Measurements from ENCODE around the gene CEP85L. TPM values are rescaled to one million over a fixed set of nuclear protein-coding genes. Genes with fewer than 3 reads are reported as not detected.

CEP85L gene
- total RNA-seq, 1 donor from 2014 or later, result 22.2 TPM

DNA sequence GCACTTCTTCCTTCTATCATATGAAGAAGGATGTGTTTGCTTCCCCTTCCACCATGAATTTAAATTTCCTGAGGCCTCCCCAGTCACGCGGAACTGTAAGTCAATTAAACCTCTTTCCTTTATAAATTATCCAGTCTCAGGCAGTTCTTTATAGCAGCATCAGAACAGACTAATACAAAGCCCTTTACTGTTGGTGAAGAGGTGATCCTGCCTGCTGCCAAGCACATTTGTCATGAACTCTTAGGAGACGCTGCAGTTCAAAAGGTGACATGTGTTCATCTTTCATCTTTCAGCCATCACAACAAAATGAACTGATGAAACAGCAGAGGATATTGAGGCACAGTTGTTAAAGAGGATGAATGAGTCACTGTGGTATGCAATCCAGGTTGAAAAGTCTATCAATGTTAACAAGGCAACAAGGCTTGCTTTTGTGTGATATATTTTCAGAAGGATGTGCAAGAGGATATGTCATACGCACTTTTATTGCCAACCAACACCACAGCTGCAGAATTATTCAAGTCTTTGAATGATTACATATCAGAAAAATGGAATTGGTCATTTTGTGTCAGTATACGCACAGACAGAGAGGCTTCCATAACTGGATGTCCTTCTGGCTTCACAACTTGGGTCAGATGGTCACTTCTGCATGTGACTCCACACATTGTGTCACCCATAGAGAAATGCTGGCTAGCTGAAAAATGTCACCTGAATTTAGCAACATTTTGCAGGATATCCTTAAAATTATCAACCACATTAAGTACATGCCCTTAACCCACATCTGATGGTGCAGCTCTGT lies 155.7 kb downstream of the CEP85L start:
- H3K36me3 Mint-ChIP-seq (ENCODE audit: low read depth, unreplicated experiment), result peaks cover 24% of the 10 kb centered on the region
- no peak for DNase-seq (ENCODE audit: low spot score)
- peaks cover 8% of the 10 kb centered on the region for H3K4me1 Mint-ChIP-seq (ENCODE audit: unreplicated experiment)
- H3K27ac Mint-ChIP-seq (ENCODE audit: unreplicated experiment), result no peak overlapping the region
- no peak overlapping the region for H3K4me3 Mint-ChIP-seq (ENCODE audit: unreplicated experiment)
- H3K9me3 Mint-ChIP-seq (ENCODE audit: unreplicated experiment), result no peaks in the 10 kb centered on the region
- no peaks in the 10 kb centered on the region for H3K27me3 Mint-ChIP-seq (ENCODE audit: unreplicated experiment)
- TF ChIP-seq, protein P1, sequence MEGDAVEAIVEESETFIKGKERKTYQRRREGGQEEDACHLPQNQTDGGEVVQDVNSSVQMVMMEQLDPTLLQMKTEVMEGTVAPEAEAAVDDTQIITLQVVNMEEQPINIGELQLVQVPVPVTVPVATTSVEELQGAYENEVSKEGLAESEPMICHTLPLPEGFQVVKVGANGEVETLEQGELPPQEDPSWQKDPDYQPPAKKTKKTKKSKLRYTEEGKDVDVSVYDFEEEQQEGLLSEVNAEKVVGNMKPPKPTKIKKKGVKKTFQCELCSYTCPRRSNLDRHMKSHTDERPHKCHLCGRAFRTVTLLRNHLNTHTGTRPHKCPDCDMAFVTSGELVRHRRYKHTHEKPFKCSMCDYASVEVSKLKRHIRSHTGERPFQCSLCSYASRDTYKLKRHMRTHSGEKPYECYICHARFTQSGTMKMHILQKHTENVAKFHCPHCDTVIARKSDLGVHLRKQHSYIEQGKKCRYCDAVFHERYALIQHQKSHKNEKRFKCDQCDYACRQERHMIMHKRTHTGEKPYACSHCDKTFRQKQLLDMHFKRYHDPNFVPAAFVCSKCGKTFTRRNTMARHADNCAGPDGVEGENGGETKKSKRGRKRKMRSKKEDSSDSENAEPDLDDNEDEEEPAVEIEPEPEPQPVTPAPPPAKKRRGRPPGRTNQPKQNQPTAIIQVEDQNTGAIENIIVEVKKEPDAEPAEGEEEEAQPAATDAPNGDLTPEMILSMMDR (IDR thresholded peaks at IDR 0.05; ENCODE audit: unreplicated experiment), result no peak

DNA sequence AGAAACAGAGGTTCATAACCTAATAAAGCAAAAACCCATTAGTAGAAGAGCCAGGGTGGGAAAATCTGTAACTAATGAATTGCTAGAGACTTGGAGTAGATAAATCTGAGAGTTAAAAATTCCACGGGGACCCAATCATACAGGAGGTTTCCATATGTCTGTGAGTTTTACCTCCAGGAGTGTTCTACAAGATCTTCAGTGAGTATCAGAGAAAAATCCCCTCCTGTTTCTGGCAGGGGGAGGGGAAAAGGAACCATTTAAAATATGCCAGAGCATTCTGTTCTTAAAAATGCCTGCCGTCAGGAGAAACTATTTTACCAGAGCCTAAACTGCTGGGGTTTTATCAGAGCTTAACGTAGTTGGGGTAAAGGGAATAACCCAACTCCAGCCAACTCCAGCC lies 157.3 kb downstream of the CEP85L start:
- Mint-ChIP-seq H3K27me3 (ENCODE audit: unreplicated experiment) (no peaks in the 10 kb centered on the region), H3K27ac (ENCODE audit: unreplicated experiment) (no peak overlapping the region), H3K36me3 (ENCODE audit: low read depth, unreplicated experiment) (peaks cover 31% of the 10 kb centered on the region), H3K4me1 (ENCODE audit: unreplicated experiment) (peaks cover 8% of the 10 kb centered on the region), H3K4me3 (ENCODE audit: unreplicated experiment) (no peak overlapping the region), H3K9me3 (ENCODE audit: unreplicated experiment) (no peaks in the 10 kb centered on the region)
- TF ChIP-seq, protein P1 (IDR thresholded peaks at IDR 0.05; ENCODE audit: unreplicated experiment), result no peak
- no peak for DNase-seq (ENCODE audit: low spot score)

DNA sequence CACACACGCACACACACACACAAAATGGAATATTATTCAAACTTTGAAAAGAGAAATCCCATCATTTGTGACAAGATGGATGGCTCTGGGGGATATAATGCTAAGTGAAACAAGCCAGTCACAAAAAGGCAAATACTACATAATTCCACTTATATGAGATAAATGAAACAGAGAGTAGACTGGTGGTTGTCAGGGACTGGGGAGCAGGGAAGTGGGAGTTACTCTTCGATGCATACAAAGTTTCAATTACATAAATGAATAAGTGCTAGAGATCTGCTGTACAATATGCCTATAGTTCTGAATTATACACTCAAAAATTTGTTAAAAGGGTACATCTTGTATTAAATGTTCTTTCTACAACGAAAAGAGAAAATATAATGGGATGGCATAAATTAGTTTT lies 161.4 kb downstream of the CEP85L start:
- no peaks in the 10 kb centered on the region for H3K9me3 Mint-ChIP-seq (ENCODE audit: unreplicated experiment)
- DNase-seq (ENCODE audit: low spot score), result no peak
- no peak overlapping the region for H3K4me3 Mint-ChIP-seq (ENCODE audit: unreplicated experiment)
- peaks cover 40% of the 10 kb centered on the region for H3K36me3 Mint-ChIP-seq (ENCODE audit: low read depth, unreplicated experiment)
- no peak overlapping the region for H3K27ac Mint-ChIP-seq (ENCODE audit: unreplicated experiment)
- H3K27me3 Mint-ChIP-seq (ENCODE audit: unreplicated experiment), result no peaks in the 10 kb centered on the region
- TF ChIP-seq, protein P1 (IDR thresholded peaks at IDR 0.05; ENCODE audit: unreplicated experiment), result no peak
- peaks cover 1% of the 10 kb centered on the region for H3K4me1 Mint-ChIP-seq (ENCODE audit: unreplicated experiment)

DNA sequence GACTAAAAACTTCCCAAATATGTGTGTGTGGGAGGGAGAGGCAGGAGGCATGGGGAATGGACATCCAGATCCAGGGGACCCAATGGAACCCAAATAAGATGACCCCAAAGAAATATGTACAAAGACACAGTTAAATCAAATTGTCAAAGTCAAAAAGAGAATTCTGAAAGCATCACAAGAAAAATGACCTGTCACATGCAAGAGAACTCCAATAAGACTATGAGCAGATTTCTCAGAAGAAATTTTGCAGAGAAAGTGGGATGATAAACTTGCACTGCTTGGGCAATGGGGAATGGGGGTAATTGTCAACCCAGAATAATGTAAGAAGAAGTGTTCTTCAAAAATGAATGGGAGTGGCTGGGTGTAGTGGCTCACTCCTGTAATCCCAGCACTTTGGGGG lies 162.8 kb downstream of the CEP85L start:
- H3K36me3 Mint-ChIP-seq (ENCODE audit: low read depth, unreplicated experiment), result peaks cover 35% of the 10 kb centered on the region
- no peaks in the 10 kb centered on the region for H3K27me3 Mint-ChIP-seq (ENCODE audit: unreplicated experiment)
- no peaks in the 10 kb centered on the region for H3K4me1 Mint-ChIP-seq (ENCODE audit: unreplicated experiment)
- TF ChIP-seq, protein P1 (IDR thresholded peaks at IDR 0.05; ENCODE audit: unreplicated experiment), result no peak
- H3K27ac Mint-ChIP-seq (ENCODE audit: unreplicated experiment), result no peak overlapping the region
- DNase-seq (ENCODE audit: low spot score), result no peak
- no peaks in the 10 kb centered on the region for H3K9me3 Mint-ChIP-seq (ENCODE audit: unreplicated experiment)
- H3K4me3 Mint-ChIP-seq (ENCODE audit: unreplicated experiment), result no peak overlapping the region
